Upper lobe of right lung (tissue), 1 donor: ENCODE data around the gene CD274. TPM values are rescaled to one million over a fixed set of nuclear protein-coding genes. Genes with fewer than 3 reads are reported as not detected.

Source experiments
- ATAC-seq: fragments of 200-7000 bp; cut with Tn5 transposase; one replicate; pipeline ENCODE4 v1.9.1; 2020; ENCODE audit warnings: mild to moderate bottlenecking, moderate library complexity
- DNase-seq: peaks from one replicate; pipeline ENCODE4 v3.0.0-alpha.2; 2020
- H3K27ac ChIP-seq: fragments of 200-600 bp; one replicate; pipeline ENCODE4 v1.8.0; 2022
- H3K27me3 ChIP-seq: fragments of 200-600 bp; one replicate; pipeline ENCODE4 v1.8.0; 2022; ENCODE audit warnings: mild to moderate bottlenecking
- H3K36me3 ChIP-seq: fragments of 200-600 bp; one replicate; pipeline ENCODE4 v1.8.0; 2022
- H3K4me1 ChIP-seq: fragments of 200-600 bp; one replicate; pipeline ENCODE4 v1.8.0; 2022
- H3K4me3 ChIP-seq: fragments of 200-600 bp; one replicate; pipeline ENCODE4 v1.8.0; 2022; ENCODE audit warnings: mild to moderate bottlenecking
- H3K9me3 ChIP-seq: fragments of 200-600 bp; one replicate; pipeline ENCODE4 v1.8.0; 2022
- CTCF ChIP-seq: fragments of 200-600 bp; IDR thresholded peaks from one replicate; pipeline ENCODE4 v1.8.0; 2022; ENCODE audit warnings: antibody characterized with exemption
- intact Hi-C: fragments of 100-400 bp; cut with DNase I; formaldehyde crosslinking; loops from one replicate; pipeline ENCODE4 v1.11.0; 2022
- total RNA-seq: library from RNA; stranded (reverse); fragmentation: NEBNext Ultra II Directional; extraction: Animal tissue kit (Norgen Biotek cat#: 25700); gene quantifications from one replicate; pipeline ENCODE4 v1.2.1, GENCODE V29; 2021
- donor health status: DM: no; HTN: yes; CAD: no; lungs with severe emphysema.

CD274 gene
- total RNA-seq, 1 donor from 2014 or later, result 25.9 TPM

DNA sequence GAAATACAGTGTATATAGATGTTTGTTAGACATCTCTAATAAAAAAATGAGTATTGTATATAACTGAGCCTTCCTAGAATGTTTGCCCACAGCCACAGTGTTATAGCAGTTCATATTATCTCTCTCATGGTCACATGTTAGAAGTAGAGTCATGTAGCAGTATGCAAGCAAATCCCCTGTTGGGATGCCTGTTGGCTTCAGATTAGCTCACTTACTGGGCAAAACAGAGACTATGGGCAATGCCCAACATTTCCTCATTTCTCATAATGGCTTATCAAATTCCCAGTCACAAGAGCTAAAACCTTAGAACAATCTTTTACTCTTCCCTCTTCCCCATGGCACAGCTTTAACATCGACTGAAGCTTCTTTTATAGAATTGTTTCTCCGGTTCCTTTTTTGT is 33.0 kb downstream of the CD274 start:
- TF ChIP-seq CTCF, result no peak
- H3K4me1 ChIP-seq, result no peaks in the 10 kb centered on the region
- no peak overlapping the region for H3K4me3 ChIP-seq
- H3K36me3 ChIP-seq, result no peaks in the 10 kb centered on the region
- no peak overlapping the region for H3K27ac ChIP-seq
- DNase-seq (no peak), ATAC-seq (no peak)
- intact Hi-C loops, result no loop called here
- H3K9me3 ChIP-seq, result no peaks in the 10 kb centered on the region
- no peaks in the 10 kb centered on the region for H3K27me3 ChIP-seq

DNA sequence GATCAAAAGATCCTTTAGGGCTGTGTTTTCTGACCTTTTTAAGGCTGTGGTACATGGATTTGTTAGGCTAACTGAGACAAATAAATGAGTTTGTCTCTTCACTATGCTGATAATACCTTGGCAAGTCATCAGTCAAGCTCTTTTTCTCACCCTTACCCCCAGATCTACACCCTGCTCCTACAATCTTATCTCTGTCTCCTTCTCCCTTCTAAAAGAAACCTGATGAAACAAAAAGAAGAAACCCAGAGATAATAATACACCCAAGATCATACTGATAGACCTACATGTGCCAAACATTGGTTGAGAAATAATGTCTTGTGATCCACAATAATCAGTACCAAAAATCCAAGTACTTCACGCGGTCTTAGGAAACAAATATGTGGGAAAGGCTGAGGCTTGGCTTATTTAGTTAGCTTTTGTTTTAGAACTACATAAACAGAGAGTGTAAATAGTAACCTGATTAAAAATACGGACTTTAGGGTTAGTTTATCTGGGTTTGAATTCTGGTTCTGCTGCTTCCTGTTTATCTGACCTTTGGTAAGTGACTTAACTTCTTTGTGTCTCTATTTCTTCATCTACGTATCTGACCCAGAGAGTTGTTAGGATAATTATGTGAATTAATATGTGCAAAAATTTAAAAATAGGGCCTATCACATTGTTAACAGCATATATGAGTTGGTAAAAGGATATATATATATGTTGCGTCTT is 35.2 kb downstream of the CD274 start:
- DNase-seq, result no peak
- intact Hi-C loops, result no loop called here
- ATAC-seq, result no peak

DNA sequence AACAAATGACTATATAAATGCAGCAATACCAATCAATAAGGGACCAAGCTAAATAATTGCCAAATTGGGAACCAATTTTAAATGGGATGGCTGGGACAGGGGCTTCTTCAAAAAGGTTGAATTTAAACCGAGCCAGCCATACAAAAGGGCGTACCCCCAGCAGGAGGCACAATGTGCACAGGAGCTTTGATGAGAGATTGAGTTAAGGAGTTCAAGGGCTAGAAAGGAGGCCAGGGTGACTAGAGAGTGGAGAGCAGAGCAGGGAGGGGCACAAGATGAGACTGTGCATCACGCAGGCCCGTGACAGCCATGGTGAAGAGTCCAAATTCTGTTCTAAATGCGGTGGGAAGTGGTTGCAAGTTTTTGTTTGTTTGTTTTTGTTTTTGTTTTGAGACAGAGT is 36.6 kb downstream of the CD274 start:
- intact Hi-C loops, result no loop called here
- no peak overlapping the region for H3K27ac ChIP-seq
- H3K4me1 ChIP-seq, result peaks cover 7% of the 10 kb centered on the region
- no peak overlapping the region for H3K4me3 ChIP-seq
- H3K27me3 ChIP-seq, result no peaks in the 10 kb centered on the region
- ATAC-seq, result no peak
- no peak for TF ChIP-seq CTCF
- no peak for DNase-seq
- H3K9me3 ChIP-seq, result no peaks in the 10 kb centered on the region
- no peaks in the 10 kb centered on the region for H3K36me3 ChIP-seq

More for the DNA sequence above, 35.2 kb downstream of the CD274 start:
- Histone ChIP-seq H3K4me1 (peaks cover 7% of the 10 kb centered on the region), H3K27ac (no peak overlapping the region), H3K9me3 (no peaks in the 10 kb centered on the region), H3K36me3 (no peaks in the 10 kb centered on the region), H3K4me3 (no peak overlapping the region), H3K27me3 (no peaks in the 10 kb centered on the region)
- TF ChIP-seq CTCF, result no peak

- Histone ChIP-seq H3K4me3 (no peak overlapping the region), H3K4me1 (peaks cover 7% of the 10 kb centered on the region), H3K27me3 (no peaks in the 10 kb centered on the region), H3K36me3 (no peaks in the 10 kb centered on the region), H3K27ac (peak overlapping the region; percentile 3), H3K9me3 (no peaks in the 10 kb centered on the region)
- intact Hi-C loops, result no loop called here
- DNase-seq (no peak), ATAC-seq (peak; percentile 47)
- TF ChIP-seq CTCF, result no peak
Observed at GRCh38 chr9:5488221-5489008, 38.1 kb downstream of the CD274 start.

GRCh38 chr9:5489630-5490490 is 39.5 kb downstream of the CD274 start:
- intact Hi-C loops, result no loop called here
- no peaks in the 10 kb centered on the region for H3K9me3 ChIP-seq
- H3K27ac ChIP-seq, result peak overlapping the region; percentile 8
- no peaks in the 10 kb centered on the region for H3K36me3 ChIP-seq
- TF ChIP-seq CTCF, result no peak
- H3K4me1 ChIP-seq, result peaks cover 7% of the 10 kb centered on the region
- no peaks in the 10 kb centered on the region for H3K27me3 ChIP-seq
- H3K4me3 ChIP-seq, result no peak overlapping the region
- ATAC-seq (peak; percentile 54), DNase-seq (no peak)
